Inferior parietal cortex (tissue), 1 donor: ENCODE measurements around the gene PHAX.
A peak's percentile ranks its signal among the peaks of the same experiment; 100 is the strongest.
"Not testable (repeated sequence)": the region's sequence is repeated elsewhere in the genome, so short reads cannot be mapped to it uniquely, and the experiment has no call there.

Source experiments
- DNase-seq: peaks from one replicate; pipeline ENCODE4 v3.0.0-alpha.2; 2016; ENCODE audit errors: extremely low spot score

The PHAX gene

GRCh38 chr5:126600631-126601511 lies at the start of gene PHAX:
Gene PHAX, plus strand, starts transcription at chr5:126600947. Its CDS starts 16 bp downstream, at chr5:126600963.
- DNase-seq = peak; percentile 82

- DNase-seq = no peak
Measured at GRCh38 chr5:126552614-126553013, 48.1 kb upstream of the PHAX start.

GRCh38 chr5:126555101-126555500 lies 45.6 kb upstream of the PHAX start:
- DNase-seq = not testable (repeated sequence)

GRCh38 chr5:126561908-126562307 lies 38.8 kb upstream of the PHAX start:
- no peak for DNase-seq

GRCh38 chr5:126562823-126563222 lies 37.9 kb upstream of the PHAX start:
- DNase-seq = no peak

- DNase-seq = no peak
Measured at GRCh38 chr5:126568206-126568755, 32.5 kb upstream of the PHAX start.

GRCh38 chr5:126575644-126576043 lies 25.1 kb upstream of the PHAX start:
- no peak for DNase-seq

GRCh38 chr5:126576974-126577373 lies 23.8 kb upstream of the PHAX start:
- no peak for DNase-seq

- DNase-seq = no peak
Measured at GRCh38 chr5:126577415-126577814, 23.3 kb upstream of the PHAX start.

- DNase-seq = no peak
Measured at GRCh38 chr5:126579716-126580115, 21.0 kb upstream of the PHAX start.

- no peak for DNase-seq
Measured at GRCh38 chr5:126583761-126584160, 17.0 kb upstream of the PHAX start.

- no peak for DNase-seq
Measured at GRCh38 chr5:126587551-126588390, 13.0 kb upstream of the PHAX start.

- no peak for DNase-seq
Measured at GRCh38 chr5:126589536-126590297, 11.0 kb upstream of the PHAX start.

GRCh38 chr5:126591549-126591948 lies 9.2 kb upstream of the PHAX start:
- DNase-seq = no peak

- DNase-seq = peak; percentile 68
Measured at GRCh38 chr5:126594748-126595485, 5.8 kb upstream of the PHAX start, which contains the start of gene ALDH7A1. Gene ALDH7A1, minus strand, starts transcription at chr5:126595219. Its CDS starts 21 bp downstream, at chr5:126595198.

- DNase-seq = no peak
Measured at GRCh38 chr5:126595486-126596083, 5.2 kb upstream of the PHAX start.

GRCh38 chr5:126597156-126597555 lies 3.6 kb upstream of the PHAX start:
- no peak for DNase-seq

- no peak for DNase-seq
Measured at GRCh38 chr5:126599499-126599898, 1.2 kb upstream of the PHAX start.

GRCh38 chr5:126599971-126600630 lies 646 bp upstream of the PHAX start:
- DNase-seq = not testable (repeated sequence)
